ENCODE measurements around the gene OST4. TPM values are rescaled to one million over a fixed set of nuclear protein-coding genes. Genes with fewer than 3 reads are reported as not detected.

Gene OST4
- total and polyA plus RNA-seq, 10 of the 15 experiments (the other 5 are each of a cell fraction or from before 2014, with no cell fraction given) = 270 to 1,543 (median 523) TPM

DNA sequence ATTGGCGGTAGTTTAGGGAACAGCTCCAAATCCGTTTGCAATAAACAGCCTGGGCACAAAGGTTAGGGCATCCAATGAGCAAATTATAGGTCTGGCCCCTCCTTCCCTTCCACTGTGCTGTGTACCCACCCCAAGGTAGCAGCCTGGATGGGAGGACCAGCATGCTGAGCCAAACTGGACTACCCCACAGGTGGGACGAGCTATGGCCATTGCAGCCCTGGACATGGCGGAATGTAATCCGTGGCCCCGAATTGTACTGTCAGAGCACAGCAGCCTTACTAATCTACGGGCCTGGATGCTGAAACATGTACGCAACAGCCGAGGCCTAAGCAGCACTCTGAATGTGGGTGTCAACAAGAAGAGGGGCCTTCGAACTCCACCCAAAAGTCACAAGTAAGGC, 13.2 kb downstream of the OST4 start:
- POLR2A ChIA-PET = interaction anchor here (0.7 to 0.9 kb wide), 2 partner anchors 10 to 309 kb away, joined by 3 to 4 read pairs; no protein-coding TSS in a partner anchor
- no peak overlapping the region for H2AFZ ChIP-seq (ENCODE audit: control insufficient read depth, low read depth, low read length)
- no TSS peak for BruUV-seq (replicated peaks)
- FAIRE-seq (no peak), ATAC-seq (no peak), DNase-seq (ENCODE audit: low read depth, low spot score) (no peak)
- RAD21 ChIA-PET (ENCODE audit: unreplicated experiment) = interaction anchor here (1.1 kb wide), 1 partner anchor 8 kb away, joined by 3 read pairs; no protein-coding TSS in a partner anchor
- no peaks in the 10 kb centered on the region for H3K9me3 ChIP-seq (replicated peaks; ENCODE audit: control insufficient read depth, insufficient read depth, low read length)
- no peaks in the 10 kb centered on the region for H3K79me2 ChIP-seq (ENCODE audit: control insufficient read depth, insufficient read depth, low read length)
- H3K36me3 ChIP-seq (ENCODE audit: control insufficient read depth in 2 of 2, insufficient read depth in 2 of 2, low read length in 1 of 2) = peaks cover 3 to 24% of the 10 kb centered on the region in 2 experiments
- H3K9ac ChIP-seq (ENCODE audit: control insufficient read depth, insufficient read depth, low read length) = no peak overlapping the region
- in situ Hi-C loops (cut with MboI) (no loop called here), intact Hi-C loops (cut with micrococcal nuclease; ENCODE audit: unreplicated experiment) (no loop called here)
- no peaks in the 10 kb centered on the region for H3K4me1 ChIP-seq (ENCODE audit: control insufficient read depth, insufficient read depth, low read length)
- no peak overlapping the region for H3K4me3 ChIP-seq
- WGBS (ENCODE audit: insufficient coverage, insufficient replicate concordance, low lambda C conversion rate, missing lambda C conversion rate) = 87% methylated on average over 10 of the region's 10 CpGs
- no peaks in the 10 kb centered on the region for H3K27me3 ChIP-seq (replicated peaks in 1 of 2; ENCODE audit: control insufficient read depth in 2 of 2, insufficient read depth in 2 of 2, low read length in 1 of 2)
- no peak overlapping the region for H3K4me2 ChIP-seq (ENCODE audit: control insufficient read depth, insufficient read depth)
- TF ChIP-seq POLR2A (IDR thresholded peaks at IDR 0.05; ENCODE audit: low read depth, low read length) (peak; percentile 62), POLR2AphosphoS5 (IDR thresholded peaks at IDR 0.05; ENCODE audit: low read length) (peak; percentile 26; the same call in 1 of the 2 replicates)
- TF ChIP-seq, protein P1, sequence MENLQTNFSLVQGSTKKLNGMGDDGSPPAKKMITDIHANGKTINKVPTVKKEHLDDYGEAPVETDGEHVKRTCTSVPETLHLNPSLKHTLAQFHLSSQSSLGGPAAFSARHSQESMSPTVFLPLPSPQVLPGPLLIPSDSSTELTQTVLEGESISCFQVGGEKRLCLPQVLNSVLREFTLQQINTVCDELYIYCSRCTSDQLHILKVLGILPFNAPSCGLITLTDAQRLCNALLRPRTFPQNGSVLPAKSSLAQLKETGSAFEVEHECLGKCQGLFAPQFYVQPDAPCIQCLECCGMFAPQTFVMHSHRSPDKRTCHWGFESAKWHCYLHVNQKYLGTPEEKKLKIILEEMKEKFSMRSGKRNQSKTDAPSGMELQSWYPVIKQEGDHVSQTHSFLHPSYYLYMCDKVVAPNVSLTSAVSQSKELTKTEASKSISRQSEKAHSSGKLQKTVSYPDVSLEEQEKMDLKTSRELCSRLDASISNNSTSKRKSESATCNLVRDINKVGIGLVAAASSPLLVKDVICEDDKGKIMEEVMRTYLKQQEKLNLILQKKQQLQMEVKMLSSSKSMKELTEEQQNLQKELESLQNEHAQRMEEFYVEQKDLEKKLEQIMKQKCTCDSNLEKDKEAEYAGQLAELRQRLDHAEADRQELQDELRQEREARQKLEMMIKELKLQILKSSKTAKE (IDR thresholded peaks at IDR 0.05; ENCODE audit: low read depth, poor library complexity, severe bottlenecking) = no peak
- no peak overlapping the region for H3K27ac ChIP-seq (ENCODE audit: control insufficient read depth, insufficient read depth)
- CTCF ChIA-PET = interaction anchor here (1.0 kb wide), 1 partner anchor 10 kb away, joined by 3 read pairs; no protein-coding TSS in a partner anchor
- no peaks in the 10 kb centered on the region for H4K20me1 ChIP-seq (ENCODE audit: control insufficient read depth, insufficient read depth)
- SMC1A ChIA-PET (ENCODE audit: uncharacterized antibody, unreplicated experiment) = interaction anchor here (0.6 to 1.0 kb wide), 3 partner anchors 16 to 1168 kb away, joined by 3 read pairs; no protein-coding TSS in a partner anchor

DNA sequence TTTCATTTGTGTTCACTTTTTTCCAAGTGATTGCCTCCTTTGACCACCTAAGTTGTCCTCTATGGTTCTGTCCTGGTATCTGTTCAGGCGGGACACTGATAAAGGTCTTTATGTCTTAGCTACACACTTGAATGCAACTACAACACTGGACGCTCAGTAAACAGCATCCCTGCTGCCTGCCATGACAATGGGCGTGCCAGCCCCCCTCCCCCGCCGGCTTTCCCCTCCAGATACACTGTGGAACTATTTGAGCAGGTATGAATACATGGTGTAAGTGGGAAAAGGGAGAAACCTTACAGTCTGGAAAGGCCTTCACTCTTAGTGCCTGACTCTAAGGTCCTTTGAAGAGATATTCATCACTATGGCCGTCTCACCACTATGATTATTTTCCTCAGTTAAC, 14.3 kb downstream of the OST4 start:
- no peak overlapping the region for H3K4me2 ChIP-seq (ENCODE audit: control insufficient read depth, insufficient read depth)
- H4K20me1 ChIP-seq (ENCODE audit: control insufficient read depth, insufficient read depth) = no peaks in the 10 kb centered on the region
- DNase-seq (ENCODE audit: low read depth, low spot score) (no peak), ATAC-seq (no peak), FAIRE-seq (no peak)
- H3K4me3 ChIP-seq = no peak overlapping the region
- no peaks in the 10 kb centered on the region for H3K27me3 ChIP-seq (replicated peaks in 1 of 2; ENCODE audit: control insufficient read depth in 2 of 2, insufficient read depth in 2 of 2, low read length in 1 of 2)
- ChIA-PET SMC1A (ENCODE audit: uncharacterized antibody, unreplicated experiment) (no interaction called here), POLR2A (interaction anchor here (0.7 to 8.9 kb wide), 2 partner anchors 12 to 310 kb away, joined by 3 to 139 read pairs; partner anchors contain the start of gene OST4), RAD21 (ENCODE audit: unreplicated experiment) (no interaction called here), CTCF (interaction anchor here (0.6 kb wide), 1 partner anchor 223 kb away, joined by 3 read pairs; no protein-coding TSS in a partner anchor)
- H3K9me3 ChIP-seq (replicated peaks; ENCODE audit: control insufficient read depth, insufficient read depth, low read length) = no peaks in the 10 kb centered on the region
- no peaks in the 10 kb centered on the region for H3K79me2 ChIP-seq (ENCODE audit: control insufficient read depth, insufficient read depth, low read length)
- no peak overlapping the region for H3K9ac ChIP-seq (ENCODE audit: control insufficient read depth, insufficient read depth, low read length)
- peaks cover 3 to 27% of the 10 kb centered on the region in 2 experiments for H3K36me3 ChIP-seq (ENCODE audit: control insufficient read depth in 2 of 2, insufficient read depth in 2 of 2, low read length in 1 of 2)
- BruUV-seq (replicated peaks) = no TSS peak
- in situ Hi-C loops (cut with MboI) = no loop called here
- intact Hi-C loops (cut with micrococcal nuclease; ENCODE audit: unreplicated experiment) = no loop called here
- peaks cover 3% of the 10 kb centered on the region; the same call in 1 of the 2 replicates for H3K4me1 ChIP-seq (ENCODE audit: control insufficient read depth, insufficient read depth, low read length)
- no peak overlapping the region for H2AFZ ChIP-seq (ENCODE audit: control insufficient read depth, low read depth, low read length)
- WGBS (ENCODE audit: insufficient coverage, insufficient replicate concordance, low lambda C conversion rate, missing lambda C conversion rate) = 71% methylated on average over 6 of the region's 6 CpGs
- H3K27ac ChIP-seq (ENCODE audit: control insufficient read depth, insufficient read depth) = no peak overlapping the region
- TF ChIP-seq ZNF622 (IDR thresholded peaks at IDR 0.05) (no peak), POLR2A (IDR thresholded peaks at IDR 0.05; ENCODE audit: low read depth, low read length) (no peak), POU2F2 (IDR thresholded peaks at IDR 0.05; ENCODE audit: borderline replicate concordance, low read depth, low read length) (no peak), FOXK2 (IDR thresholded peaks at IDR 0.05) (no peak), ZNF217 (IDR thresholded peaks at IDR 0.05) (no peak), STAT3 (IDR thresholded peaks at IDR 0.05; ENCODE audit: low read depth, low read length) (no peak), RAD21 (IDR thresholded peaks at IDR 0.05; ENCODE audit: insufficient read depth, low read depth, low read length) (no peak), DPF2 (IDR thresholded peaks at IDR 0.05) (no peak)
- TF ChIP-seq, protein P2, sequence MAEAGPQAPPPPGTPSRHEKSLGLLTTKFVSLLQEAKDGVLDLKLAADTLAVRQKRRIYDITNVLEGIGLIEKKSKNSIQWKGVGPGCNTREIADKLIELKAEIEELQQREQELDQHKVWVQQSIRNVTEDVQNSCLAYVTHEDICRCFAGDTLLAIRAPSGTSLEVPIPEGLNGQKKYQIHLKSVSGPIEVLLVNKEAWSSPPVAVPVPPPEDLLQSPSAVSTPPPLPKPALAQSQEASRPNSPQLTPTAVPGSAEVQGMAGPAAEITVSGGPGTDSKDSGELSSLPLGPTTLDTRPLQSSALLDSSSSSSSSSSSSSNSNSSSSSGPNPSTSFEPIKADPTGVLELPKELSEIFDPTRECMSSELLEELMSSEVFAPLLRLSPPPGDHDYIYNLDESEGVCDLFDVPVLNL (IDR thresholded peaks at IDR 0.05; ENCODE audit: low read depth, low read length) = no peak
- TF ChIP-seq, protein P3, sequence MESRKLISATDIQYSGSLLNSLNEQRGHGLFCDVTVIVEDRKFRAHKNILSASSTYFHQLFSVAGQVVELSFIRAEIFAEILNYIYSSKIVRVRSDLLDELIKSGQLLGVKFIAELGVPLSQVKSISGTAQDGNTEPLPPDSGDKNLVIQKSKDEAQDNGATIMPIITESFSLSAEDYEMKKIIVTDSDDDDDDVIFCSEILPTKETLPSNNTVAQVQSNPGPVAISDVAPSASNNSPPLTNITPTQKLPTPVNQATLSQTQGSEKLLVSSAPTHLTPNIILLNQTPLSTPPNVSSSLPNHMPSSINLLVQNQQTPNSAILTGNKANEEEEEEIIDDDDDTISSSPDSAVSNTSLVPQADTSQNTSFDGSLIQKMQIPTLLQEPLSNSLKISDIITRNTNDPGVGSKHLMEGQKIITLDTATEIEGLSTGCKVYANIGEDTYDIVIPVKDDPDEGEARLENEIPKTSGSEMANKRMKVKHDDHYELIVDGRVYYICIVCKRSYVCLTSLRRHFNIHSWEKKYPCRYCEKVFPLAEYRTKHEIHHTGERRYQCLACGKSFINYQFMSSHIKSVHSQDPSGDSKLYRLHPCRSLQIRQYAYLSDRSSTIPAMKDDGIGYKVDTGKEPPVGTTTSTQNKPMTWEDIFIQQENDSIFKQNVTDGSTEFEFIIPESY (IDR thresholded peaks at IDR 0.05) = no peak
